Fibroblast of skin of right biceps (primary cell): ENCODE measurements around the gene SIRPD.
A peak's percentile ranks its signal among the peaks of the same experiment; 100 is the strongest.
"Not testable (repeated sequence)": the region's sequence is repeated elsewhere in the genome, so short reads cannot be mapped to it uniquely, and the experiment has no call there.

Experiments used
- DNase-seq: peaks from one replicate; pipeline ENCODE4 v3.0.0-alpha.2; 2013

Gene SIRPD

GRCh38 chr20:1557605-1558004 lies at the start of gene SIRPD:
SIRPD (minus strand) TSS chr20:1557705; CDS start chr20:1557653, 52 bp downstream.
- no peak for DNase-seq

GRCh38 chr20:1600736-1601135 lies 43.2 kb upstream of the SIRPD start:
- DNase-seq, result no peak

GRCh38 chr20:1595333-1595732 lies 37.8 kb upstream of the SIRPD start:
- DNase-seq, result no peak

- no peak for DNase-seq
These were observed 31.3 kb upstream of the SIRPD start for GRCh38 chr20:1588533-1589460.

- no peak for DNase-seq
These were observed 30.5 kb upstream of the SIRPD start for GRCh38 chr20:1587781-1588532.

- DNase-seq, result no peak
These were observed 22.0 kb upstream of the SIRPD start for GRCh38 chr20:1579488-1579887.

GRCh38 chr20:1577906-1578305 lies 20.4 kb upstream of the SIRPD start:
- DNase-seq, result no peak

- not testable (repeated sequence) for DNase-seq
These were observed 19.8 kb upstream of the SIRPD start for GRCh38 chr20:1577313-1577712.

- no peak for DNase-seq
These were observed 19.1 kb upstream of the SIRPD start for GRCh38 chr20:1576641-1577040.

- DNase-seq, result not testable (repeated sequence)
These were observed 18.5 kb upstream of the SIRPD start for GRCh38 chr20:1576003-1576402.

- DNase-seq, result not testable (repeated sequence)
These were observed 14.1 kb upstream of the SIRPD start for GRCh38 chr20:1571583-1571982.

GRCh38 chr20:1569415-1569881 lies 11.9 kb upstream of the SIRPD start:
- DNase-seq, result no peak

- DNase-seq, result no peak
These were observed 10.6 kb upstream of the SIRPD start for GRCh38 chr20:1568163-1568490.

- peak; percentile 32 for DNase-seq
These were observed 10.1 kb upstream of the SIRPD start for GRCh38 chr20:1567392-1568162.

GRCh38 chr20:1566701-1567100 lies 9.2 kb upstream of the SIRPD start:
- DNase-seq, result no peak

- DNase-seq, result no peak
These were observed 8.0 kb upstream of the SIRPD start for GRCh38 chr20:1565461-1565860.

- DNase-seq, result no peak
These were observed 6.1 kb upstream of the SIRPD start for GRCh38 chr20:1563598-1563997.

- no peak for DNase-seq
These were observed 5.1 kb upstream of the SIRPD start for GRCh38 chr20:1562622-1563021.

- no peak for DNase-seq
These were observed 3.8 kb upstream of the SIRPD start for GRCh38 chr20:1561350-1561749.

- no peak for DNase-seq
These were observed 1.6 kb downstream of the SIRPD start for GRCh38 chr20:1555952-1556351.

GRCh38 chr20:1539816-1540419 lies 17.6 kb downstream of the SIRPD start:
- DNase-seq, result no peak

- no peak for DNase-seq
These were observed 18.9 kb downstream of the SIRPD start for GRCh38 chr20:1538655-1539054.

GRCh38 chr20:1537731-1538058 lies 19.8 kb downstream of the SIRPD start:
- DNase-seq, result no peak
